HG03575 (cell line): Measurements from ENCODE around the gene MSH3.

Experiments used
- ATAC-seq: cut with Tn5 transposase; IDR thresholded peaks from one replicate; pipeline ENCODE4 v1.9.1; 2021; ENCODE audit not compliant: unreplicated experiment, insufficient number of reproducible peaks, low FRiP score; ENCODE audit errors: extremely low read depth

Gene MSH3

DNA sequence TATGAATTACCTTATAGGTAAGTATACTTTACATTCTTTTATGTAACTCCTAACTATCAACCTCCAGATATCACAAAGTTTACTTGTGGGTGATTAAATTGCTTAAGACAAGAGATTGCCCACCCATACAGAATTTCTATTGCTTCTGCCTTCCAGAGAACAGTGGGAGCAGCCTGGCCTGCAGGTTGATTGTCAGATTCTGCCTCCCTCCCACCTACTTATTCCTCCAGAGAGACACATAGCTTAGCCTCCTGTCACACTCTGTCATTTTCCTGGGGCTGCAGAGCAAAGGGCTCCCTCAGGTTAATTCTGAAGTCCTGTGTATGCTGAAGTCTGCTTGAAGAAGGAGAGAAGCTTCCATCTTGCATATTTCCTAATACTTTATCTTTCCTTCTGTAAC is 48.8 kb downstream of the MSH3 start:
- no peak for ATAC-seq

DNA sequence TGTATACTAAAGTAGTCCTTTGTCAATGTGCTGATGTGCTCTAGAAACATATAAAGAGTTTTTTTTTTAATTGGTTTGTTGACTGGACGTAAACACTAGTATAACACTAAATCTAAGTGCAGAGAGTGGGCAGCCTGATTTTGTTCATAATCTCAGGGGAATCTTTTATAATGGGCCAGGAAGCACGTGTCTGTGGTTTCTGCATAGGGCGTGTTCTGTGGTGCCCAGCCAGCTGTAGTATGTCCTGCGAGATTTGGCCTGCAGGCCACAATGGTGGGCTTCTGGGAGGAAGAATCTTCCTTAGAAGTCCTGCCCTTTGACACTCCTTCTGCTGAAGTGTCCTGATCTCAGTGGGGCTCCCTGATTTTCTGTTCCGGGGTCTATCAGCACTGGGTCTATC is 49.3 kb downstream of the MSH3 start:
- no peak for ATAC-seq

DNA sequence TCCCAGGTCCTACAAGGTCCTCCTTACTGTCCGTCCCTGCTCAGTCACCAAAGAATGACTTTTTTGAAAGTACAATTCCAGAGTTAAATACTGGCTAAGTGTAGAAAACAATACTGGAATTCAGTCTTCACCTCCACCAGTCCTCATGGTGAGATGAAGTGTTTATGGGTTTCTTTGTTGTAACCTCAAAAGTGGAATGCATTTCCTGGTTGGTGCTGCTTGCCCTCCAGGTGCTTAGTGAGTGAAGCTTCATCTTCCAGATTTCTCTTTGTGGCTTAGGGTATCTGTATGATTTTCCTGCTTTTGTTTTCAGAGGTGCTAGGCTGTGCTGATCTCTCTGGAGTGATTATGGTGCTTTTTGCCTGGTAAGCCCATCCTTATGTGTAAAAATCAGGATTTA is 49.8 kb downstream of the MSH3 start:
- ATAC-seq: no peak

DNA sequence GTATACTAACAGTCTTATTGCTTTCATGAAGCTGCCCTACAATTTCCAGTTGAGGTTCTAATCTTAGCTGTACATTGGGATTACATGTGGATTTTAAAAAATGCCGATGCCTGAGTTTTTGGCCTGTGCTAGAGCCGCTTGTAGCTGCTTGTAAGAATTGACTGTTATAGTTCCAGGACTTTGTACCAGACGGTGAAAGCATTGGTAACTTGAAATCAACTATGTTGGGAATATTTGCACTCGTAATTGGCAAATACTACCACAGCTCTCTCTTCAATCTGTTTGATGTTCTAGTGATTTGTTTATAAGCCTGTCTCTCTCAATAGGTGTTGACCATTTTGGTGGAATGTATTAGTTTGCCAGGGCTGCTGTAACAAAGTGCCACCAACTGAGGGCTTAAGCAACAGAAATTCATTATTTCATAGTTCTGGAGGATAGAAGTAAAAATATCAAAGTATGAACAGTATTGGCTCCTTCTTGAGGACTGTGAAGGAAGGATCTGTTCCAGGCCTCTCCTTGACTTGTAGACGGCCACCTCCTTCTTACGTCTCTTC is 50.8 kb downstream of the MSH3 start:
- no peak for ATAC-seq

DNA sequence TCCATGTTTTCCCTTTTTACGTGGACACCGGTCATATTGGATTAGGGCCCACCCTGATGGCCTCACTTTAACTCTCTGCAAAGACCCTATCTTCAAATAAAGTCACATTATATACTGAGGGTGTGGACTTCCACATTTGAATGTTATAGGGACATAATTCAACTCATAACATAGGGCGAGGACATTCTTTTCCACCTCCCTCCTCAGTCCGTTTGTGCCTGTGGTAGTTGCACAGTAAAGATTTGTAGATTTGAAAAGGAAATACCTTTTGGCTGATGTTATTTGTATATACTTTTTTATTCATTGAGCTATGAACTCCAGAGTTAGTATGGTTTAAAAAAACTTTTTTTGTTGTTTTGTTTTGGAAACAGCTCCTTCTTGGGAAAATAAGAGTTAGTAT is 51.3 kb downstream of the MSH3 start:
- ATAC-seq: no peak

DNA sequence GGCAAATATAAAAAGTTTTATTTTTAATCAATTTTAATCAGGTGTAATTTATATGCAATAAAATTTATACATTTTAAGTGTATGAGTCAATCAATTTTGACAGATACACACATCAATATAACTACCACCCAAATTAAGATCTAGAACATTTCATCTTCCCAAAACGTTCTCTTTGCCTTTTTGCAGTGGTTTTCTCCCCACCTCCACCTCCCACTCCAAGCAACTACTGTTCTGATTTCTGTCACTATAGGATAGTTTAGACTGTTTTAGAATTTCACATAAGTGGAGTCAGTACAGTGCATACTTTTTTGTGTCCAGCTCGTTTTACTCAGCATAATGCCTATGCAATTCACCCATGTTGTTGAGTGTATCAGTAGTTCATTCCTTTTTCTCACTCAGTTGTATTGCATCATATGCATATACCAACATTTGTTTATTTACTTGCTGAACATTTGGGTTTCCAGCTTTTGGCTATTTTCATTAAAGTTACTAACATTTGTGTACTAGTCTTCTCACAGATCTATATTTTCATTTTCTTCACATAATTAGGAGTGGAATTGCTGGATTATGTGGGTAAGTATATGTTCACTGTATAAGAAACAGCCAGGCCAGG is 52.5 kb downstream of the MSH3 start:
- ATAC-seq: no peak

DNA sequence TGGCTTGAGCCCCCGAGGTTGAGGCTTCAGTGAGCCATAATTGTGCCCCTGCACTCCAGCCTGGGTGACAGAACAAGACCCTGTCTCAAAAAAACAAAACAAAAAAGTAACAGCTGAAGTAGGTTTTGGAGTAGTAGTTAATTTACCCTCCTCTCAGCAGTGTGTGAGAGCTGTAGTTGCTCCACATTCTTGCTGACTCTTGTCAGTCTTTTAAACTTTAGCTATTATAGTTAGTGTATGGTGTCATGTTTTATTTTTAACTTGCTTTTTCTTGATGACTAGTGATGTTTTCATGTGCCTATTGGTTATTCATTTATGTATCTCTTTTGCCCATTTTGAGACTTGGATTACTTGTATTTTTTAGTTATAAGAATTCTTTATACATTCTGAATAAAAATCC is 53.2 kb downstream of the MSH3 start:
- ATAC-seq: no peak

DNA sequence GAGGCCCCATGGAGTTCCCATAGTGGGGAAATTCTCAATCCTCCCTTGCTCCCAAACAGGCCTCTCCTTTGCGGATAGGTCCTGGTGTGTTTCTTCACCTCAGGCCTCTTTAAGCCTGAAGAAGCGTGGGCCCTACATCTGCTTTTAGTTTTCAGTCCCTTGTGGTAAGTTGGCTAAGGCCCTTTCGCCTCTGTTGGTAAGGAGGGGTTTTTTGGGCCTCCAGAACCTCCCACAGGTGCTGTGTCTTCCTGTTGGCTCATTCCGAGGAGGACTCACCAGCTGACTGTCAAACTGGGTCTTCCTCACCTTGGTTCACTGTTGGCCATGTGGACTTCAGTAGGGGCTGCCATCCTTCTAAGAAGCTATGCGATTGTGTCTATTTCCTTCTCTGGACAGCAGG is 56.8 kb downstream of the MSH3 start:
- no peak for ATAC-seq

DNA sequence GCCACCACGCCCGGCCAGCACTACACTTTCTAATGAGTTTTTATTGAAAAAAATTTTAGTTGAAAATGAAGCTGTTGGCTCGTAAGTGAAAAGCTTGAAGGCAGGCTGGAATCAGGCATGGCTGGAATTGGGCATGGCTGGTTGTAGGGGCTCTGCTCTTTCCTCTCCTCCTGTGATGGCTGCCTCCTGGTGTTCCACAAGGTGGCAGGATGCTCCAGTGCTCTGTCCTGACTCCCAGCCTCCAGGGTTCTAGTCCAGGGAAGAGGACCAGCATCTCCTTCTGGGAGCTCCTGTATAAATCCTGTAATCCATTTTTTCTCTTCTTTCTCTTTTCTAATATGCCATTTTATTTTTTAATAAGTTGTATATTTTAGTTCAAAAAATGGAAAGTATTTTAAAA is 57.5 kb downstream of the MSH3 start:
- ATAC-seq: no peak

DNA sequence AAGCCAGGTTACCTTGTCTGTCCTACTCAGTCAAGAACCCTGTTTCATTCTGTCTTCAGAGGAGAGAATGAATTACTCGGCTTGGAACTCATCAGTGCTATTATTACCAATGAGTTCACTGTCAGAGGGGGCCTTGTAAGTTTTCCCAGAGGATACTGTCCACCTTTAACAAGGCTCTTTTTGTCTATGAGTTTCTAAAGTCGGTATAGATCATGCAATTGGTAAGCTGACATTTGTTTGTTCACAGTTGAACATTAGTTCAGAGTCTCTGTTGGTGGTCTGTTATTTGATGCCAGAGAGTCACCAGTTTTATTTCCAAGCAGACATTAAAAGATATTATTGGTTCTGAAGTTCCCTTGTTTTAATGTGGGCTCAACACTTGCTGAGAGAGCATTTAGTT is 58.5 kb downstream of the MSH3 start:
- no peak for ATAC-seq

DNA sequence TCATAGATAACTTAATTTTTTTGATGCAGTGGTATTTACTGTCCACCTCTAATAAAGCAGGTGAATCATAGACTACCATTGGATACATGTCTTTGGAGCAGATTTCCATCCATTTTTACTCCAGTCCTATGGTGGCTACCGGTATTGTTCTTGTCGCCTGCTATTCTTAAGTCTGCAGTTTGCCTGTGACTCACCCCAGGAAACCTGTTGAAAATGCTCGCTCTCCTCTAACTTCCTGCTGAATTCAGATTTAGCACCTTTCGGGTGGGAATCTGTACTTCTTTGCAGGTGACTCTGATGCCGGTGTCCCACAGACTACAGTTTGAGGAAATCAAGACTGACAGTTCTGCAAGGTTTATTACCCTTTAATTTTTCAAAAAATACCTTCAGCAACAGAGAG is 59.2 kb downstream of the MSH3 start:
- ATAC-seq: no peak

DNA sequence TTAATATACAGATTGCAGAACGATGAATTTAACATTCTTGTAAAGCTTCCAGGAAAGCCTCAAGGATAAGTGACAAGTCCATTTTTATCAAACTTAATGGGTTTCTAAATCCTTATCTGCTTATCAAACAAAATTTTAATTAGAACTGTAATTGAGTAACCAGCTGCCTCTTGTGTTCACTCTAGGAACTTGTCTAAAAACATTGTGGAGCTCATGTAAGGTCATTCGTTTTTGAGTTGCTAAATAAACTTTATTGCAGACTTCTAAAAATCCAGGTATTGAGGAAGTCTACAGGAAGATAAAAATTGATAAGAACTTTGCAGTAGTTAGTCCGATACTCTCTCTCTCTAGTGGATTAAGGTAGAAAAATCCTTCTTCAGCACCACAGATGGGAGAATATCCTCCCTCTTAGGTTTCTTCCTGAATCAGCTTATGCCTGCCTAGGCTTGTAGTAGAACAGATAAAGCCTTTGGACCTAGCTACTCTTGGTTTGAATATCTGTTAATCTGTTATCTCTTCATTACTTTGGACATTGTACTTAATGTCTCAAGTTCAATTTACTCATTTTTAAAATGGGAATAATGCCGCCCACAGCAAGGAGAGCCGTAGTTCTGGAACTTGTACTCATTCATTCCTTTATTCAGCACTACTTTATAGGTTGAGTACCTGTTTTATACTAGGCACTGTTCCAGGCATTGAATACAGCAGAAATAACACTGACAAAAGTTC is 60.3 kb downstream of the MSH3 start:
- ATAC-seq: no peak

DNA sequence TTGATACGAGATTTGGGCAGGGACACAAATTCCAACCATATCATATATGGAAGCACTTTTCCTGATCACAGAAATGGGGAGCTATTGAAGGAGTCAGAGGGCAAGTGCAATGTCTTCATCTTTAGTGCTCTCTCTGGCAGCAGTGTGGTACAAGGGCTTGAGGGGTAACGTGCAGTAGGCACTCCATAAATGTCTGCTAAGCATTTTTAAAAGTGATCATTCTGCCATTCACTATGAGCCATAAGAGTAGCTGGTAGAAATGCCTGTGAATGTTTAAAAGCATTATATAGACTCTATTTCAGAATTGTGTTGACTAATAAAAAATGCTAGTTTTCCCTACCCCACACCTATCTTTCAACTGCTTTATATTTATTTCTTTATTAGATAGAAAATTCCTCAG is 61.4 kb downstream of the MSH3 start:
- no peak for ATAC-seq

DNA sequence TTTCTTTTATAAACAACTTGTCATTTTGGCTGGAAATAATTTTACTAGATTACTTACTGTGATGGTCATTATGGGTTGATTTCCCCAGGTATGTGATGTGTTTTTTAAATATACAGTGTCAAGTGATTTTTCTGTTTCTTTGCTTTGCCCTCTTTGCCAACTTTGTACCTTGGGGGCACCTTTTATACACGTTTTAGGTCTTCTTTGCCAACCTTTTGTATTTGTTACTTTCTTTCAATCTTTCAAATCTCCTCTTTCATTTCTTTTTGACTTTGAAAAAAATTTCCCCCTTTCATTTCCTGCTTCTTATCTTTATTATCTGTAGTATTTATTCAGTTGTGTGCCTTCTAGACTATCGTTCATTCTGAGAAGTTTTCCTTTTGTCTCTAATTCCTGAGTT is 65.7 kb downstream of the MSH3 start:
- no peak for ATAC-seq

DNA sequence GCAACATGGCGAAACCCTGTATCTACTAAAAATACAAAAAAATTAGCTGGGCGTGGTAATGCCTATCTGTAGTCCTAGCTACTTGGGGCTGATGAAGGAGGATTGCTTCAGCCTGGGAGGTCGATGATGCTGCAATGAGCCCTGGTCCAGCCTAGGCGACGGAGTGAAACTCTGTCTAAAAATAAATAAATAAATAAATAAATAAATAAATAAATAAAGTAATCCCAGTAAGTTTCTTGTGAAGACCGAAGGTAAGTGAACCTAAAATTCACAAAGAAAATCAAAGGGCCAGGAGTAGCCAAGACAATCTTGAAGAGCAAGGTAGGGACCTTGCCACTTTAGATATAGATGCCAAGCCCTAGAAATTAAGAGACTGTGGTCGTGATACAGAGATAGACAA is 68.5 kb downstream of the MSH3 start:
- ATAC-seq: no peak

DNA sequence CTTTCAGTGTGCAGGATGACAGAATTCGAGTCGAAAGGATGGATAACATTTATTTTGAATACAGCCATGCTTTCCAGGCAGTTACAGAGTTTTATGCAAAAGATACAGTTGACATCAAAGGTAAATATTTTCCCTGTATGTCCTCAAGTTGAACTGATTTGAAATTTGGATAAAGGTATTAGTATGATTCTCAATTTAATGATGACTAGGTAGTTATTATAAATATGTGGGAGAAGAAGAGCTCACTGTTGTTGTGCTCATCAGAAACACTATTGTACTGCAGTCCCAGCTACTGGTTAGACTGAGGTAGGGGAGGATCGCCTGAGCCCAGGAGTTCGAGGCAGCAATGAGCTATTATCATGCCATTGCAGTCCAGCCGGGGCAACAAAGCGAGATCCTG is 71.0 kb downstream of the MSH3 start:
- no peak for ATAC-seq

DNA sequence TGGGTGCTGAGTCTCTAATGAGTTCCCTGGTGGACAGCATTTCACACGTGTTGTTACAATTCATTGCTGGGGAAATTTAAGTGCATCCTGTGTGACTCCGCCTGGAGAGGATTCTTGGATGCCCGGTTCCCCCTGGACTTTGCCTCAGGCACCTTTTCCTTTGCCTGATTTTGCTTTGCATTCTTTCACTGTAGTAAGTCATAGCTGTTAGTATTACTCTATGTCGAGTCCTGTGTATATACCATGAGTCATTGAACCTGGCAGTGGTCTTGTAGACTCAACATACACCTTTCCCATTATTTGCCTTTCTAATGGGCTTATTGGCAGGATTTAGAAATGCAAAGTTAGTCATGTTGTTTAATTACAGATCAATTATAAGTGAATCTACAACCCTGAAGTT is 82.3 kb downstream of the MSH3 start:
- no peak for ATAC-seq

DNA sequence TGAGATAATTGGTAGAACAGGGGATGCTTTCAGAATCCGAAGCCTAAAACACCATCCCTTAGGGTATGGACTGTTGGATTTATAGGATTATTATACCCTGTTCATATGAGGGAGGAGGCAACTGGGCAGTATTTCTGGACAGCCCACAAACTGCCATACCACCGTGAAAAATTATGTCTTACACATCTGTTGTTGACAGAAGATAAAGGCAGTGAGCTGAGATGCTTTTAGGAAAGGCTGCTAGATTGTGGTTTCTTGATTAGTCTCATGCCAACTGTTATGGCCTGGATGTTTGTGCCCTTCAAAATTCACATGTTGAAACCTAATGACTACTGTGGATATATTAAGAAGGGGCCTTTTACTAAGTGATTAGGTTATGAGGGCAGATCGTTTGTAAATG is 84.0 kb downstream of the MSH3 start:
- ATAC-seq: no peak

DNA sequence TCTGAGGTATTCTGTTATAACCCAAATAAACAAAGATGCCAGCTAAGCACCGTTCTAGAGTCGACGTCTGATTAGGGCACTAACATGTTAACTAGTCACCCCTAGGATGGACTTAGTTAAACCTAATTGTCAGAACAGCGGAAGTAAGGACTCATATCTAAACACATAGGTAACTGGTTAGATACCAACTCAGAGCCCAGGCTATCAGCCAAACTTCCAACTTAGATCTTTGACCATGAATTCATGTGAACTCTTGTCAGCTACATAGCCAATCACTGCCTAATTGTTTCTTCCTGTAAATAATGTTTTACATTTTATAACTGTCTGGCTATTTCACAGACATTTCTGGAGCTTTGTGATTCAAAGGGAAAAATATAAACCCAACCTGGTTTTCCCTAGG is 84.6 kb downstream of the MSH3 start:
- ATAC-seq: no peak

DNA sequence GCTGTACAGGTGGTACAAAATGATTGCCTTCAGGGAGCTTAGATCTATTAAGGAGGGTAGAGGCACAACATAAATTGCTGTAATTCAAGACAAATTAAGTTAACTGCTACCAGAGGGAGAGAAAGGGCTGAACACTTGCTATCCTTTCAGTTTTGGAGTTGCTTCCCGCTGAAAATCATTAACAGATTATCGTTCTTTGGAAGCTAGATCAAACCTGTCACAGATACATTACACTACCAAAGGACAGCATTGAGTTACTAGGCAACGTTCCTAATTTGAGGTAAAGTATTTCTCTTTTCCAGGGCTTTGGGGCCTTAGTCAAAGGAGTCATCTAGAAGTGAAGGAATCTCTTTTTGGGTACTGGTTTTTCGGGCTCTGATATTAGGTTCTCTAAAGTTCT is 85.0 kb downstream of the MSH3 start:
- ATAC-seq: no peak

DNA sequence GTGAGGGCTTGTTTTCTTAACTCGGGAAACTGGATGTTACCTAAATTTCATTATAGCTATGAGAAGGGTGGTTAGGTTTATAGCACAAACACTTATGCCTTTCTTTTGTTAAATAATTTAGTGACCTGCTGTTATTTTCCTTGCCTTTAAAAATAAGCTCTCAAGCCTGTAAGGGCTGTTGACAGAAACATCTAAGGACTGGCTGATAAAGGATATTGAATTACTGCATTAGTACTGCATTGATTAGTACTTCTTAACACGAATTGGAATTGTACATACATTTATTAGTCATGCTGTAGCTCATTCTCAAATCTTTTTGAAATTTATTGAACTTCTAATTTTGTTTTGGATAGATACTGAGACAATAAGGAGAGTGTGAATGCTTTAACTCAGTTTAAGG is 85.4 kb downstream of the MSH3 start:
- ATAC-seq: no peak
